ENCODE data around the gene BICD1. TPM values are rescaled to one million over a fixed set of nuclear protein-coding genes. Genes with fewer than 3 reads are reported as not detected.

The BICD1 gene
- total and polyA plus RNA-seq, 2 of the 13 experiments (the other 11 are each of a cell fraction or from before 2014, with no cell fraction given): 4.5 to 5.2 TPM

DNA sequence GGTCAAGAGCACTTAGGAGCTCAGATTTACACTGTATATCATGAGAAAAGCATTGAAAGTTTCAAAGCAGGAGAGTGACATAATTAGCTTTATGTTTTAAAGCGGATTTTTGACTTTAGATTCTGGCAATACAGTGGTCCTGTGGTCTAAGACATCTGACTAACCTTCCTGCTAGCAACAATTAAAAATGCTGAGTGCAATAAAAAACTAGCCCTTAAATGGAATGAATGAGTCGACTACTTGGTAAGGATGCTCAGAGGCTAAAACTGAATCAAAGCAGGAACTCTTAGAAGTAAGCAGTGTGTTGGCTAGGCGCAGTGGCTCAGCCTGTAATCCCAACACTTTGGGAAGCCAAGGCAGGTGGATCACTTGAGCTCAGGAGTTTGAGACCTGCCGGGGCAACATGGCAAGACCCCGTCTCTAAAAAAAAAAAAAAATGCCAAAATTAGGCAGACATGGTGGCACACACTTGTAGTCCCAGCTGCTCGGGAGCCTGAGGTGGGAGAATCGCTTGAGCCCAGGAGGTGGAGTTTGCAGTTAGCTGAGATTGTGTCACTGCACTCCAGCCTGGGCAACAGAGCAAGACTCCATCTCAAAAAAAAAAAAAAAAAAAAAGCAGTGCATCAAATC is 18.9 kb downstream of the BICD1 start:
- no peaks in the 10 kb centered on the region for H4K20me1 ChIP-seq (ENCODE audit: insufficient read depth, low read length)
- no peak overlapping the region for H3K4me2 ChIP-seq (ENCODE audit: low read depth, low read length)
- no peaks in the 10 kb centered on the region for H3K36me3 ChIP-seq (replicated peaks in 1 of 2; ENCODE audit: control insufficient read depth in 1 of 2, insufficient read depth in 2 of 2, low read length in 2 of 2)
- no peaks in the 10 kb centered on the region for H3K9me3 ChIP-seq (ENCODE audit: low read length)
- FAIRE-seq (no peak), ATAC-seq (no peak), DNase-seq (ENCODE audit: low spot score) (no peak)
- 92% methylated on average over 7 of the region's 7 CpGs for WGBS (ENCODE audit: low lambda C conversion rate)
- H3K9ac ChIP-seq (ENCODE audit: insufficient read depth, low read depth, low read length): no peak overlapping the region
- POLR2A ChIA-PET: no interaction called here
- H3K27me3 ChIP-seq (ENCODE audit: control insufficient read depth in 1 of 2, insufficient read depth in 2 of 2, low read length in 2 of 2): no peaks in the 10 kb centered on the region
- intact Hi-C loops (cut with micrococcal nuclease; ENCODE audit: unreplicated experiment) (no loop called here), in situ Hi-C loops (cut with HindIII; ENCODE audit: extremely low pct_ligation_motif_present, low pct_unique_long_range_greater_than_20kb) (no loop called here)
- no peak overlapping the region for H2AFZ ChIP-seq (ENCODE audit: low read length)
- no peaks in the 10 kb centered on the region for H3K79me2 ChIP-seq (ENCODE audit: insufficient read depth, low read length)
- TF ChIP-seq MAFK (conservative IDR thresholded peaks at IDR 0.05 in 1 of 2, IDR thresholded peaks at IDR 0.05 in 1 of 2; ENCODE audit: low read length in 2 of 2) (peak in 1 of 2 experiments; percentile 47; a peak in 2 of 4 replicates), TARDBP (CRISPR knock-in tag; IDR thresholded peaks at IDR 0.05) (no peak), PTBP1 (IDR thresholded peaks at IDR 0.05; ENCODE audit: low read depth, low read length, poor library complexity, severe bottlenecking) (no peak)
- CTCF ChIA-PET (ENCODE audit: low intra/inter-chr PET ratio, low total read pairs): no interaction called here
- no peak overlapping the region for H3K27ac ChIP-seq (ENCODE audit: extremely low read length, insufficient read depth, low read length)
- BruUV-seq (replicated peaks): no TSS peak
- H3K4me3 ChIP-seq (replicated peaks in 1 of 3; ENCODE audit: insufficient read depth in 1 of 3, low read depth in 2 of 3, low read length in 3 of 3): no peak overlapping the region
- H3K4me1 ChIP-seq (ENCODE audit: insufficient read depth, low read length): no peaks in the 10 kb centered on the region

GRCh38 chr12:32126720-32127119 is 20.1 kb downstream of the BICD1 start:
- in situ Hi-C loops (cut with HindIII; ENCODE audit: extremely low pct_ligation_motif_present, low pct_unique_long_range_greater_than_20kb): no loop called here
- ATAC-seq (no peak), DNase-seq (ENCODE audit: low spot score) (no peak), FAIRE-seq (no peak)
- Histone ChIP-seq H3K4me1 (ENCODE audit: insufficient read depth, low read length) (peaks cover 11% of the 10 kb centered on the region), H3K9me3 (ENCODE audit: low read length) (no peaks in the 10 kb centered on the region), H3K4me2 (ENCODE audit: low read depth, low read length) (no peak overlapping the region), H4K20me1 (ENCODE audit: insufficient read depth, low read length) (no peaks in the 10 kb centered on the region), H3K4me3 (replicated peaks in 1 of 3; ENCODE audit: insufficient read depth in 1 of 3, low read depth in 2 of 3, low read length in 3 of 3) (no peak overlapping the region), H2AFZ (ENCODE audit: low read length) (no peak overlapping the region), H3K27me3 (ENCODE audit: control insufficient read depth in 1 of 2, insufficient read depth in 2 of 2, low read length in 2 of 2) (no peaks in the 10 kb centered on the region), H3K79me2 (ENCODE audit: insufficient read depth, low read length) (no peaks in the 10 kb centered on the region), H3K36me3 (replicated peaks in 1 of 2; ENCODE audit: control insufficient read depth in 1 of 2, insufficient read depth in 2 of 2, low read length in 2 of 2) (no peaks in the 10 kb centered on the region), H3K9ac (ENCODE audit: insufficient read depth, low read depth, low read length) (no peak overlapping the region), H3K27ac (ENCODE audit: extremely low read length, insufficient read depth, low read length) (no peak overlapping the region)
- TF ChIP-seq NR2F6 (IDR thresholded peaks at IDR 0.05) (no peak), NR2F6 (CRISPR knock-in tag; IDR thresholded peaks at IDR 0.05) (no peak), NKX3-1 (CRISPR knock-in tag; IDR thresholded peaks at IDR 0.05) (no peak), NCOA1 (CRISPR knock-in tag; IDR thresholded peaks at IDR 0.05) (no peak), ATF3 (CRISPR knock-in tag; IDR thresholded peaks at IDR 0.05) (no peak), POLR2AphosphoS5 (IDR thresholded peaks at IDR 0.05; ENCODE audit: low read depth, low read length) (no peak), AGO1 (IDR thresholded peaks at IDR 0.05; ENCODE audit: low read depth, low read length, poor library complexity, severe bottlenecking) (no peak)
- intact Hi-C loops (cut with micrococcal nuclease; ENCODE audit: unreplicated experiment): no loop called here
- WGBS (ENCODE audit: low lambda C conversion rate): 86% methylated on average over 2 of the region's 2 CpGs
- POLR2A ChIA-PET: no interaction called here
- no TSS peak for BruUV-seq (replicated peaks)
- CTCF ChIA-PET (ENCODE audit: low intra/inter-chr PET ratio, low total read pairs): no interaction called here

All from HepG2 (cell line).